ENCODE data around the gene NFYC. TPM values are rescaled to one million over a fixed set of nuclear protein-coding genes. Genes with fewer than 3 reads are reported as not detected.

NFYC gene
- total and polyA plus RNA-seq, 2 of the 8 experiments (the other 6 are each of a cell fraction or from before 2014, with no cell fraction given): 54.1 to 124 TPM

- peak overlapping the region; percentile 80 to 92 for H3K4me2 ChIP-seq (ENCODE audit: insufficient read depth in 1 of 2, low read depth in 2 of 2, low read length in 2 of 2)
Observed at GRCh38 chr1:40817791-40818263, 126.3 kb downstream of the NFYC start.

More at GRCh38 chr1:40817791-40818263, 126.3 kb downstream of the NFYC start:
- Histone ChIP-seq H3K27ac (ENCODE audit: low read depth, low read length) (no peak overlapping the region), H3K4me3 (ENCODE audit: extremely low read depth in 1 of 4, insufficient read depth in 2 of 4, low read depth in 3 of 4, low read length in 4 of 4) (peak overlapping the region; percentile 58 to 76 (median 64)), H2BK20ac (ENCODE audit: low read length) (0 out of 2 replicates have a peak overlapping the region, but pooled peaks have one; percentile 48), H4K8ac (ENCODE audit: extremely low read depth, insufficient read depth, low read length) (peak overlapping the region; percentile 53), H2BK15ac (ENCODE audit: low read length) (no peak overlapping the region), H2AFZ (ENCODE audit: low read length) (no peak overlapping the region), H3K9me3 (ENCODE audit: insufficient read depth in 2 of 2, low read depth in 1 of 2, low read length in 1 of 2) (no peaks in the 10 kb centered on the region), H2BK120ac (replicated peaks; ENCODE audit: low read depth, low read length) (no peak overlapping the region), H3K23me2 (ENCODE audit: low read depth, low read length) (peaks cover 7% of the 10 kb centered on the region; the same call in 1 of the 2 replicates), H3K9ac (replicated peaks in 1 of 4; ENCODE audit: extremely low read depth in 1 of 4, low read depth in 3 of 4, low read length in 3 of 4) (no peak overlapping the region; a peak in 1 of 7 replicates), H3K23ac (ENCODE audit: insufficient read length) (no peak overlapping the region), H3K14ac (ENCODE audit: insufficient read length) (no peak overlapping the region), H3K4ac (replicated peaks; ENCODE audit: insufficient read length, low read depth, low read length) (peak overlapping the region; percentile 22), H4K5ac (ENCODE audit: insufficient read length, low read depth, low read length) (no peak overlapping the region), H3K79me1 (ENCODE audit: low read depth, low read length) (no peaks in the 10 kb centered on the region), H3K36me3 (ENCODE audit: control insufficient read depth in 2 of 4, insufficient read depth in 4 of 4, low read length in 3 of 4) (no peaks in the 10 kb centered on the region), H2BK5ac (ENCODE audit: low read depth, low read length) (no peak overlapping the region; the same call in 1 of the 2 replicates), H3K4me1 (replicated peaks in 1 of 4; ENCODE audit: control insufficient read depth in 3 of 4, insufficient read depth in 4 of 4, low read length in 3 of 4) (peaks cover 0 to 6% (median 4%) of the 10 kb centered on the region in 4 experiments; a peak in 4 of 7 replicates), H2BK12ac (ENCODE audit: low read depth, low read length) (no peak overlapping the region), H3K27me3 (replicated peaks in 1 of 4; ENCODE audit: control insufficient read depth in 3 of 4, extremely low read depth in 1 of 4, insufficient read depth in 3 of 4, low read length in 3 of 4) (peaks cover 0 to 5% (median 2%) of the 10 kb centered on the region in 4 experiments; a peak in 4 of 7 replicates), H4K91ac (replicated peaks; ENCODE audit: insufficient read length, low read length) (no peak overlapping the region), H2AK5ac (ENCODE audit: low read depth, low read length) (no peak overlapping the region), H4K20me1 (replicated peaks in 1 of 2; ENCODE audit: control insufficient read depth in 1 of 2, insufficient read depth in 2 of 2, low read length in 2 of 2) (no peaks in the 10 kb centered on the region), H3K79me2 (ENCODE audit: control insufficient read depth in 1 of 2, insufficient read depth in 2 of 2, low read length in 2 of 2) (no peaks in the 10 kb centered on the region), H3K18ac (ENCODE audit: extremely low read depth, low read length) (peak overlapping the region; percentile 83), H3K56ac (replicated peaks; ENCODE audit: insufficient read length, low read depth, low read length) (no peak overlapping the region)
- no peak for TF ChIP-seq FOSL1 (IDR thresholded peaks at IDR 0.05; ENCODE audit: insufficient read depth, low read depth, low read length)
- TF ChIP-seq CREB1 (IDR thresholded peaks at IDR 0.05): peak; percentile 21; the same call in 1 of the 2 replicates
- TF ChIP-seq SIX5 (IDR thresholded peaks at IDR 0.05; ENCODE audit: low read depth, low read length): no peak
- 40% methylated on average over 12 of the region's 19 CpGs; no CpG with 5 or more reads in 1 of the 2 experiments for WGBS, 2 experiments (ENCODE audit: extremely low coverage in 1 of 2, insufficient coverage in 1 of 2, insufficient read length in 1 of 2, insufficient replicate concordance in 2 of 2, low coverage in 1 of 2, low lambda C conversion rate in 2 of 2, missing lambda C conversion rate in 1 of 2)
- ChIA-PET POLR2A (ENCODE audit: partially characterized antibody) (no interaction called here), CTCF (ENCODE audit: partially characterized antibody) (interaction anchor here (1.2 kb wide), 1 partner anchor 44 kb away, joined by 6 read pairs; no protein-coding TSS in a partner anchor)
- DNase-seq (ENCODE audit: low read depth in 1 of 2, low spot score in 2 of 2) (peak in 1 of 2 experiments; percentile 60), FAIRE-seq (no peak)
